BLaER1 treated with 17β-estradiol and CSF1 and Interleukin-3, amounts not matched to agents 10 nM and 100 nM (cell line): ENCODE data around the gene PVALEF.
A peak's percentile ranks its signal among the peaks of the same experiment; 100 is the strongest.

ENCODE experiments used
- H3K27ac ChIP-seq, 11 experiments: shearing (Covaris generic); formaldehyde crosslinking; 2 replicates each; pipeline ENCODE4 v1.8.1; 2022
- H3K27me3 ChIP-seq, 11 experiments: shearing (Covaris generic); formaldehyde crosslinking; 2 replicates each; pipeline ENCODE4 v1.8.1; 2022
- H3K36me3 ChIP-seq, 11 experiments: shearing (Covaris generic); formaldehyde crosslinking; 2 replicates each; pipeline ENCODE4 v1.8.1; 2022
- H3K4me1 ChIP-seq, 10 experiments: shearing (Covaris generic); formaldehyde crosslinking; 2 replicates each; pipeline ENCODE4 v1.8.1; 2022
- H3K4me2 ChIP-seq, 11 experiments: shearing (Covaris generic); formaldehyde crosslinking; 2 replicates each; pipeline ENCODE4 v1.8.1; 2022
- H3K4me3 ChIP-seq, 10 experiments: shearing (Covaris generic); formaldehyde crosslinking; 2 replicates each; pipeline ENCODE4 v1.8.1; 2022
- H3K9ac ChIP-seq, 11 experiments: shearing (Covaris generic); formaldehyde crosslinking; 2 replicates each; pipeline ENCODE4 v1.8.1; 2022
- H3K9me3 ChIP-seq, 11 experiments: shearing (Covaris generic); formaldehyde crosslinking; replicated peaks in 1 of 11; 2 replicates each; pipeline ENCODE4 v1.8.1; 2022
- H4K20me1 ChIP-seq, 11 experiments: shearing (Covaris generic); formaldehyde crosslinking; 2 replicates each; pipeline ENCODE4 v1.8.1; 2022
- Cebpa-rat ChIP-seq, 11 experiments: shearing (Covaris generic); IDR thresholded peaks; 2 replicates each; pipeline ENCODE4 v1.8.1; 2022

PVALEF gene

GRCh38 chr17:81183316-81183715, 18.0 kb downstream of the PVALEF start:
- H3K4me2 ChIP-seq, result no peak overlapping the region
- no peak overlapping the region for H3K9ac ChIP-seq
- H3K27me3 ChIP-seq, result peaks cover 0 to 11% (median 0%) of the 10 kb centered on the region in 11 experiments; a peak in 6 of 22 replicates
- H3K4me3 ChIP-seq, result no peak overlapping the region
- H3K27ac ChIP-seq, result no peak overlapping the region
- H3K9me3 ChIP-seq, result no peaks in the 10 kb centered on the region
- H3K4me1 ChIP-seq, result peaks cover 13 to 41% (median 34%) of the 10 kb centered on the region in 10 experiments
- H3K36me3 ChIP-seq, result peaks cover 0 to 4% (median 0%) of the 10 kb centered on the region in 11 experiments; a peak in 3 of 22 replicates
- TF ChIP-seq Cebpa-rat (IDR thresholded peaks at IDR 0.05), result no peak
- H4K20me1 ChIP-seq, result peaks cover 0 to 34% (median 0%) of the 10 kb centered on the region in 11 experiments; a peak in 7 of 22 replicates

GRCh38 chr17:81183807-81184206, 18.5 kb downstream of the PVALEF start:
- no peak overlapping the region for H3K9ac ChIP-seq
- peaks cover 0 to 9% (median 0%) of the 10 kb centered on the region in 11 experiments; a peak in 6 of 22 replicates for H3K36me3 ChIP-seq
- peaks cover 0 to 10% (median 0%) of the 10 kb centered on the region in 11 experiments; a peak in 6 of 22 replicates for H3K27me3 ChIP-seq
- H3K4me3 ChIP-seq, result no peak overlapping the region
- H3K4me1 ChIP-seq, result peaks cover 11 to 36% (median 29%) of the 10 kb centered on the region in 10 experiments
- H4K20me1 ChIP-seq, result peaks cover 0 to 34% (median 0%) of the 10 kb centered on the region in 11 experiments; a peak in 7 of 22 replicates
- H3K27ac ChIP-seq, result no peak overlapping the region
- H3K4me2 ChIP-seq, result no peak overlapping the region
- no peaks in the 10 kb centered on the region for H3K9me3 ChIP-seq
- no peak for TF ChIP-seq Cebpa-rat (IDR thresholded peaks at IDR 0.05)

- TF ChIP-seq Cebpa-rat (IDR thresholded peaks at IDR 0.05), result no peak
- Histone ChIP-seq H3K9ac (no peak overlapping the region), H3K9me3 (no peaks in the 10 kb centered on the region), H3K27ac (no peak overlapping the region), H3K36me3 (peaks cover 0 to 16% (median 7%) of the 10 kb centered on the region in 11 experiments; a peak in 9 of 22 replicates), H3K4me2 (no peak overlapping the region), H3K4me1 (peaks cover 4 to 29% (median 22%) of the 10 kb centered on the region in 10 experiments; a peak in 19 of 20 replicates), H3K4me3 (no peak overlapping the region), H4K20me1 (peaks cover 0 to 40% (median 0%) of the 10 kb centered on the region in 11 experiments; a peak in 6 of 22 replicates), H3K27me3 (peaks cover 0 to 6% (median 0%) of the 10 kb centered on the region in 11 experiments; a peak in 4 of 22 replicates)
These were observed 19.2 kb downstream of the PVALEF start for GRCh38 chr17:81184555-81184954.

GRCh38 chr17:81186203-81186602, 20.9 kb downstream of the PVALEF start:
- peaks cover 0 to 15% (median 8%) of the 10 kb centered on the region in 10 experiments; a peak in 11 of 20 replicates for H3K4me1 ChIP-seq
- no peak overlapping the region for H3K27ac ChIP-seq
- H3K9ac ChIP-seq, result no peak overlapping the region
- H3K9me3 ChIP-seq, result no peaks in the 10 kb centered on the region
- H3K27me3 ChIP-seq, result peaks cover 0 to 6% (median 0%) of the 10 kb centered on the region in 11 experiments; a peak in 4 of 22 replicates
- no peak overlapping the region for H3K4me3 ChIP-seq
- H3K36me3 ChIP-seq, result peaks cover 0 to 33% (median 20%) of the 10 kb centered on the region in 11 experiments; a peak in 11 of 22 replicates
- H3K4me2 ChIP-seq, result no peak overlapping the region
- H4K20me1 ChIP-seq, result peaks cover 0 to 47% (median 0%) of the 10 kb centered on the region in 11 experiments; a peak in 4 of 22 replicates
- no peak for TF ChIP-seq Cebpa-rat (IDR thresholded peaks at IDR 0.05)

- H4K20me1 ChIP-seq, result peaks cover 0 to 52% (median 0%) of the 10 kb centered on the region in 11 experiments; a peak in 4 of 22 replicates
- H3K36me3 ChIP-seq, result peaks cover 0 to 42% (median 25%) of the 10 kb centered on the region in 11 experiments; a peak in 11 of 22 replicates
- H3K4me3 ChIP-seq, result no peak overlapping the region
- peak overlapping the region in 1 of 11 experiments; percentile 15; a peak in 1 of 22 replicates for H3K4me2 ChIP-seq
- no peak overlapping the region for H3K27ac ChIP-seq
- H3K9ac ChIP-seq, result peak overlapping the region in 5 of 11 experiments; percentile 4 to 33 (median 19); a peak in 3 of 22 replicates
- no peak for TF ChIP-seq Cebpa-rat (IDR thresholded peaks at IDR 0.05)
- H3K4me1 ChIP-seq, result peaks cover 0 to 15% (median 8%) of the 10 kb centered on the region in 10 experiments; a peak in 11 of 20 replicates
- no peaks in the 10 kb centered on the region for H3K9me3 ChIP-seq
- peaks cover 0 to 6% (median 0%) of the 10 kb centered on the region in 11 experiments; a peak in 4 of 22 replicates for H3K27me3 ChIP-seq
These were observed 21.8 kb downstream of the PVALEF start for GRCh38 chr17:81187120-81187519.

- H4K20me1 ChIP-seq, result peaks cover 0 to 53% (median 0%) of the 10 kb centered on the region in 11 experiments; a peak in 4 of 22 replicates
- peaks cover 0 to 42% (median 25%) of the 10 kb centered on the region in 11 experiments; a peak in 11 of 22 replicates for H3K36me3 ChIP-seq
- H3K9ac ChIP-seq, result peak overlapping the region in 7 of 11 experiments; percentile 4 to 42 (median 19); a peak in 7 of 22 replicates
- H3K4me1 ChIP-seq, result peaks cover 0 to 15% (median 8%) of the 10 kb centered on the region in 10 experiments; a peak in 11 of 20 replicates
- peaks cover 0 to 6% (median 0%) of the 10 kb centered on the region in 11 experiments; a peak in 4 of 22 replicates for H3K27me3 ChIP-seq
- no peaks in the 10 kb centered on the region for H3K9me3 ChIP-seq
- no peak overlapping the region for H3K4me3 ChIP-seq
- H3K27ac ChIP-seq, result peak overlapping the region in 2 of 11 experiments; percentile 3 to 13; a peak in 1 of 22 replicates
- peak overlapping the region in 3 of 11 experiments; percentile 7 to 15 (median 8); a peak in 2 of 22 replicates for H3K4me2 ChIP-seq
- no peak for TF ChIP-seq Cebpa-rat (IDR thresholded peaks at IDR 0.05)
These were observed 22.5 kb downstream of the PVALEF start for GRCh38 chr17:81187586-81188490.

GRCh38 chr17:81188491-81188840, 23.2 kb downstream of the PVALEF start:
- no peak for TF ChIP-seq Cebpa-rat (IDR thresholded peaks at IDR 0.05)
- H3K27me3 ChIP-seq, result peaks cover 0 to 6% (median 0%) of the 10 kb centered on the region in 11 experiments; a peak in 4 of 22 replicates
- no peaks in the 10 kb centered on the region for H3K9me3 ChIP-seq
- H3K27ac ChIP-seq, result no peak overlapping the region
- H4K20me1 ChIP-seq, result peaks cover 0 to 57% (median 0%) of the 10 kb centered on the region in 11 experiments; a peak in 5 of 22 replicates
- H3K36me3 ChIP-seq, result peaks cover 0 to 48% (median 28%) of the 10 kb centered on the region in 11 experiments; a peak in 12 of 22 replicates
- H3K9ac ChIP-seq, result peak overlapping the region in 3 of 11 experiments; percentile 5 to 19 (median 6); a peak in 3 of 22 replicates
- no peak overlapping the region for H3K4me2 ChIP-seq
- no peak overlapping the region for H3K4me3 ChIP-seq
- peaks cover 0 to 15% (median 8%) of the 10 kb centered on the region in 10 experiments; a peak in 11 of 20 replicates for H3K4me1 ChIP-seq

GRCh38 chr17:81189016-81189415, 23.7 kb downstream of the PVALEF start:
- peaks cover 0 to 6% (median 0%) of the 10 kb centered on the region in 11 experiments; a peak in 4 of 22 replicates for H3K27me3 ChIP-seq
- no peak overlapping the region for H3K27ac ChIP-seq
- H3K4me3 ChIP-seq, result no peak overlapping the region
- peaks cover 0 to 54% (median 33%) of the 10 kb centered on the region in 11 experiments; a peak in 14 of 22 replicates for H3K36me3 ChIP-seq
- no peak overlapping the region for H3K4me2 ChIP-seq
- no peaks in the 10 kb centered on the region for H3K9me3 ChIP-seq
- H3K4me1 ChIP-seq, result peaks cover 0 to 15% (median 8%) of the 10 kb centered on the region in 10 experiments; a peak in 11 of 20 replicates
- H3K9ac ChIP-seq, result 0 out of 22 replicates have a peak overlapping the region, but pooled peaks of 1 of the 11 experiments have one; percentile 13
- TF ChIP-seq Cebpa-rat (IDR thresholded peaks at IDR 0.05), result no peak
- peaks cover 0 to 57% (median 0%) of the 10 kb centered on the region in 11 experiments; a peak in 4 of 22 replicates for H4K20me1 ChIP-seq
